Measurements from ENCODE around the gene DMBT1. TPM values are rescaled to one million over a fixed set of nuclear protein-coding genes. Genes with fewer than 3 reads are reported as not detected.

The DMBT1 gene
- total RNA-seq, 1 donor from 2014 or later = not detected

DNA sequence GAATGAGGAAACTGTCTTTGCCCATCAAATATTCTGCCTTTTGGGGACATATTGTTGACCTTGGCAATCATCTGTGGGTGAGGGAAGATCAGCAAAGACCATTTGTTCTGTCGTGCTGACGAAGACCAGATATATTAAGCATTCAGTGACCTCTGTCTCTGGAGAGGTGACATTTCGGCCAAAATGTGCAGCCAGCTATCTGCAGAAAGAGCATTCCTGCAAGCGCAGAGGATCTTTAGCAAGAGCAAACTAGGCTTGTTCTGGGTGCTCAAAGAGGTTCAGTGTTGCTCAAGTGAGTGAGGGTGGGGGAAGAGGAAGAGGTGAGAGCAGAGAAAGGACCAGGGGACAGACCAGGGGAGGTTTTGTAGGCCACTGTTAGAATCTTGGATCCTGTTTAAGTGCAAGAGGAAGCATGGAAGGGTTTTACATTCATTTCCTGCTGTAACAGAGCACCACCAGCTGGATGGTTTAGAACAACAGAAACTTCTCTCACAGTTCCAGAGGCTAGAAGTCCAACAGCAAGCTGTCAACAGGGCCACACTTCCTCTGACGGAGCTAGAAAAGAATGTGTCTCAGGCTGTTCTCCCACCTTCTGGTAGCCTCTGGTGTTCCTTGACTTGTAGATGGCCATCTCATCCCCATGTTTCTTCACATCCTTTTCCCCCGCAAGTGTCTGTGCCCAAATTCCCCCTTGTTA is 127.9 kb downstream of the DMBT1 start:
- intact Hi-C loops (cut with DNase I) = no loop called here
- no peak for DNase-seq
- ATAC-seq (ENCODE audit: poor library complexity) = peak; percentile 88

DNA sequence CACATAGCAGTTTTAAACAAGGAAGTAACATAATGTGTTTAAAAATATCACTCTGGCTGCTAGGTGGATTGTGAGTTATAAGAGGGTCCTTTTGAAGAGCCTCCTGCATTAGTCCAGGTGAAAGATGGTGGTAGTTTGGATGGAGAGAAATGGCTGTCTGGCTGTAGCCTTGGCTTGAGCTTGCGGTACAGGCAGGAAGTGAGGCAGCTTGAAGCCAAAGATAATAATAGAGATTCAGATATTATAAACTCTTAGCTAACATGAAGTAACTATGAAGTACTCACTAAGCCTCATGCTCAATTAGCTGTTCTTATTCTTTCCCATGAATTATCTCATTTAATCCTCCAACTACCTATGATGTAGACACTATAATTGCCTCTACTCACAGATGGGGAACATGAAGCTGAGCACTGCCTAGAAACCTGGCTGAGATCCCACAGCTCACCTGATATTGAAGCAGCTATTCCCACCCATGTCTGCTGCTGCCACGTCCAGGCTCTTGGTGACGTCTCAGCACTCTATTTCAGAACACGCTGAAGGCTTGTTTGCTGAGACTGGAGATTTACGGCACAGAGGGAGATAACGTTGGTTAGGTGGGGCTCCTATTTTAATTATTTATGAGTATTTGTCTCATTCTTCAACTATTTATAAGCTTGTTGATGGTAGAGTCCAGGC is 128.7 kb downstream of the DMBT1 start:
- ATAC-seq (ENCODE audit: poor library complexity) = peak; percentile 59
- intact Hi-C loops (cut with DNase I) = no loop called here
- DNase-seq = no peak

DNA sequence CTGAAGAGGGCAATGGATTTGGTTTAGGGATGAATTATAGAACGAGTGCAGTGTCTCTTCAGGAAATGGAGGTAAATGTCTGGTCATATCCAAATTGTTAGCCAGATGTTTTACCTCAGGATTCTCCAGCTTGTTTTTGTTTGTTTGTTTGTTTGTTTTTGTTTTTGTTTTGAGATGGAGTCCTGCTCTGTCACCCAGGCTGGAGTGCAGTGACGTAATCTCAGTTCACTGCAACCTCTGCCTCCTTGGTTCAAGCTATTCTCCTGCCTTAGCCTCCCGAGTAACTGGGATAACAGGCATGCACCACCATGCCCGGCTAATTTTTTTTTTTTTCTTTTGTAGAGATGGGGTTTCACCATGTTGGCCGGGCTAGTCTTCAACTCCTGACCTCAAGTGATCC is 132.2 kb downstream of the DMBT1 start:
- ATAC-seq (ENCODE audit: poor library complexity) (no peak), DNase-seq (no peak)
- intact Hi-C loops (cut with DNase I) = no loop called here

Other genes with a start within 250 kb of the DMBT1 start
- 74.4 TPM for gene PLEKHA1, start 186.0 kb upstream of the DMBT1 start, total RNA-seq
- not detected for gene ARMS2, start 106.1 kb upstream of the DMBT1 start, total RNA-seq
- gene HTRA1, start 99.2 kb upstream of the DMBT1 start, total RNA-seq = 40.9 TPM
- gene C10orf120, start 139.1 kb downstream of the DMBT1 start, total RNA-seq = not detected